Endothelial cell of umbilical vein (primary cell): ENCODE data around the gene UBQLNL.

Source experiments
- CTCF ChIP-seq, 2 donors: IDR thresholded peaks; 1 replicate in 1 of 2; 2 replicates in 1 of 2; pipeline ENCODE4 v1.5.1; 2011; ENCODE audit warnings: low read length in 2 of 2, mild to moderate bottlenecking in 2 of 2, moderate library complexity in 2 of 2, control low read depth in 1 of 2, inconsistent platforms in 1 of 2, low read depth in 1 of 2; ENCODE audit not compliant: insufficient read depth in 1 of 2; ENCODE audit errors: extremely low read depth in 1 of 2
- JUN ChIP-seq: IDR thresholded peaks from 2 replicates; pipeline ENCODE4 v1.6.1; 2011; ENCODE audit warnings: borderline replicate concordance, low read depth; ENCODE audit not compliant: insufficient read length, insufficient read depth
- POLR2A ChIP-seq: IDR thresholded peaks from 2 replicates; pipeline ENCODE4 v1.6.1; 2012; ENCODE audit warnings: low read depth, mild to moderate bottlenecking, control low read depth, low read length

GRCh38 chr11:5509803-5510202 lies 6.7 kb downstream of the UBQLNL start, which contains the start of gene UBQLN3:
- TF ChIP-seq CTCF (IDR thresholded peaks at IDR 0.05; ENCODE audit: extremely low read depth in 1 of 2, insufficient read depth in 1 of 2, low read depth in 1 of 2, low read length in 2 of 2) (no peak), POLR2A (no peak), JUN (no peak)
